Panc1 (cell line): ENCODE data around the gene TJAP1.

ENCODE experiments used
- CTCF ChIP-seq: fragments of 450-650 bp; IDR thresholded peaks from 2 replicates; pipeline ENCODE4 v1.5.1; 2017; ENCODE audit warnings: mild to moderate bottlenecking
- POLR2AphosphoS5 ChIP-seq: IDR thresholded peaks from 2 replicates; pipeline ENCODE4 v1.6.1; 2012; ENCODE audit warnings: mild to moderate bottlenecking, low read depth, low read length, moderate library complexity
- REST ChIP-seq, 2 experiments: IDR thresholded peaks; 2 replicates each; pipeline ENCODE4 v1.6.1; 2011 to 2012; ENCODE audit warnings: low read depth in 2 of 2, control low read depth in 1 of 2, low read length in 1 of 2, mild to moderate bottlenecking in 1 of 2, moderate library complexity in 1 of 2; ENCODE audit not compliant: insufficient read depth in 1 of 2
- TCF7L2 ChIP-seq: IDR thresholded peaks from 2 replicates; pipeline ENCODE4 v1.6.1; 2011; ENCODE audit warnings: mild to moderate bottlenecking, low read depth, low read length, inconsistent platforms

GRCh38 chr6:43471399-43471798, 6.0 kb upstream of the TJAP1 start:
- TF ChIP-seq CTCF (no peak), REST (IDR thresholded peaks at IDR 0.05; ENCODE audit: insufficient read depth in 1 of 2, low read depth in 2 of 2, low read length in 1 of 2) (no peak), POLR2AphosphoS5 (no peak), TCF7L2 (no peak)
